GM21528 (cell line): ENCODE measurements around the gene CCDC175.
A peak's percentile ranks its signal among the peaks of the same experiment; 100 is the strongest.

Source experiments
- ATAC-seq: cut with Tn5 transposase; IDR thresholded peaks from one replicate; pipeline ENCODE4 v1.9.1; 2021; ENCODE audit warnings: mild to moderate bottlenecking, moderate library complexity; ENCODE audit not compliant: unreplicated experiment, low FRiP score

CCDC175 gene

GRCh38 chr14:59576332-59577294 is at the start of gene CCDC175:
TSS of gene CCDC175 (minus strand) at chr14:59576812. CDS start at chr14:59576775, 37 bp downstream.
- peak; percentile 98 for ATAC-seq

- no peak for ATAC-seq
These were observed 46.0 kb upstream of the CCDC175 start for GRCh38 chr14:59622631-59623030.

GRCh38 chr14:59619061-59619460 is 42.4 kb upstream of the CCDC175 start:
- ATAC-seq = no peak

DNA sequence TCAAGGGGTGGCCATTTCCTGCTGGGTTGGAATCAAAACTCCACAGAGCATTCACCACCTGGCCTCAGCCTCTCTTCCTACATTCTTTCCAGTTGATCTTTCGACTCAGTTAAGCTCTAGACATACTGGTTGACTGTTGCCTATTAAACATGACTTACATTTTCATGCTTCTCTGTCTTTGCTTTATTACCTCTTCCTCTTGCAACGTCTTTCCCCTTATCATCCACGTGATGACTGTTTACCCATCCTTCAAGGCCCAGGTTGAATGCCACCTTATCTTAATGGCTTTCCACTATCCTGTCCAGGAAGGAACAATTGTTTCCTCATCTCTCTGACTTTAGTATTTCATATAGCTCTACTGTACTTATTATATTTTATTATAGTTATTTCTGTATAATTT is 24.4 kb upstream of the CCDC175 start:
- no peak for ATAC-seq

DNA sequence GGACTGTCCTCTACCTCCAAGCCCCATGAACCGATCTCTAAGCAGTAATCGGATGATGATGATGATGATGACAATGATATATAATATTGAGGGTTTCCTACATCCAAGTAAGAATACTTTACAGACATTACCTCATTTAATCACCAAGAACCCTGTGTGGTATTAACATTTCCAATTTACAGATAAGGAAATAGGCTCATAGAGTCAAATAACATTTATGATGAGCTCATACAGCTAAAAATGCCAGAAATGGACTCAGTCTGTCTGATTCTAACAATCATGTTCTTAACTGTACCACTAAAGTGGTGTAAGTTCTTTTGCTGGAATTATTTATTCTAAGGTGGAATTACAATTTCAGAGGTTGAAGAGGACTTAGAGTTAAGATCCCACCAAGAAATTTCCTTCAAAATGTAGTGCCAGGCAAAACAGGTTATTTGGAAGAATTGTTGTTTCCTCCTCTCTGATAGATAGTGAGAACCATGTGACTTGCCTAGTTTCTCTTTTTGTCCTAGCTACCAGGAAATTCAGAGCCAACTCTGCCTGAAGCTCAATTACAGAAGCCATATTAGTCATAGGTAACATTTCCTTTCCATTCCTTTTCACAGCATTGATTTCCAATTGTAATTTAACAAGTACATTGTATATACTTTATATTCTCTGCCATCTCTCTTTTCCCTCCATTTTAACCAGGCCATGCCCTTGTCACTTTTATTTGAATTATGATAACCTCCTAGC is 23.8 kb upstream of the CCDC175 start:
- no peak for ATAC-seq

DNA sequence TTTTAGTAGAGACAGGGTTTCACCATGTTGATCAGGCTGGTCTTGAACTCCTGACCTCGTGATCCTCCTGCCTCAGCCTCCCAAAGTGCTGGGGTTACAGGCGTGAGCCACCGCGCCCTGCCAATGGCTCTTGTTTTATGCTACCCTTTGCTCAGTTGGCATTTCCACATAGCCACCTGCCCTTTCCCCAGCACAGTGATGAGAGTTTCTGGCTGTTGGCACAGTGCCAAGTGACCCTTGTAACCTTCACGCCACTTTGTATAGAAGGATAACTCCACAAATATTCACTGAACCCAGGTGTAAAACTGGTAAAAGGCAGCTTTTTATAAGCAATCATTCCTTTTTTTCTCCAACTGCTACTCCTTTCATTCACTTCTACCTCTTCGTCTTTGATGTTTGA is 18.5 kb upstream of the CCDC175 start:
- ATAC-seq = no peak

DNA sequence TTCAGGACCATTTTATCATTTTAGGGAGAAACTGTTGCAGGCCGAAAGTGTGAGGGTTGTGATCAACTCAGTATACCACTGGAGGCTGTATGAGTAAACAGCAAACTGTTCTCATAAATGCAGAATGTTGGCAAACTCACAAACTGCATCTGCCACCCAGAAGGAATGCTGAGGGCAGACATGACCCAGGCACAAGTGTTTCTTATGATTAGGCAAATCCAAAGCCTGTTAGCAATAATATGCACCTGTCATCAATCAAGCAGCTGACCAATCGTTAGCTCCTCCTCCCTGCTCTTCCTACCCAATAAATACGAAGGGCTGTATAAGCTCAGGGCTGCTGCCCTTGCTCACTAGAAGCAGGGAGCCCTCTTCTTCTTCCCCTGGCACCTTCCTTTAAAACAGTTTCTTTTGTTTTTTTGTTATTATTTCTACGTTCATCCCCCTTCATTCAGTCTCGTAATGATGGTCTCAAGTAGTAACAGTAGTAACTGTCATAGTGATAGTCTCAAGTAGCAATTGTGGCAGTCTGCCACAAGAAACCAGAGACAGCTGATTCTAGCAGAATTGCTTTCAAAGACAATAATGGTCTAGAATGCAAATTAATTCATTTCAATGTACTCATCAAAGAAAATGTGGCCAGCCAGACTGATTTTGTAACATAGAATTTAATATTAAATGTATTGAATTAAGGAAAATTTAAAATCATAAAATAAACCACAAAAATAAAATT is 15.2 kb upstream of the CCDC175 start:
- no peak for ATAC-seq

DNA sequence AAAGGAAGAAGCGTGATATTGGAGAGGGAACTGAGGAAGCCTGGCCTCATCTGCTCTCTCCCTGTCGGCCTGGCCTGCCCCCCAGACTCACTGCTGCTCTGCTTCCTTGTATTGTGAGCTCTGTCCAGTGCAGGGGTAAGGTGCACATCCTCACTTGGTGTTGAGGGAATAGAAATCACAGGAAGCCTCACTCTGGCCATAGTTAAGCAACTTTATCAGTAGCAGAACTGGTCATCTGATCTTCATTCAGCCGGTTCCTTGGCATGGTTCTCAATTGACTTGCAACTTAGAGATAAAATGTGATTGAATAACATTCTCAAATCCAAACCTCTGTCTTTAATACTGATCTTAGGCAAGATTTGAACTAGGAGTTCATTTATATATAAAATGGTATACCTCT is 11.5 kb upstream of the CCDC175 start:
- no peak for ATAC-seq

DNA sequence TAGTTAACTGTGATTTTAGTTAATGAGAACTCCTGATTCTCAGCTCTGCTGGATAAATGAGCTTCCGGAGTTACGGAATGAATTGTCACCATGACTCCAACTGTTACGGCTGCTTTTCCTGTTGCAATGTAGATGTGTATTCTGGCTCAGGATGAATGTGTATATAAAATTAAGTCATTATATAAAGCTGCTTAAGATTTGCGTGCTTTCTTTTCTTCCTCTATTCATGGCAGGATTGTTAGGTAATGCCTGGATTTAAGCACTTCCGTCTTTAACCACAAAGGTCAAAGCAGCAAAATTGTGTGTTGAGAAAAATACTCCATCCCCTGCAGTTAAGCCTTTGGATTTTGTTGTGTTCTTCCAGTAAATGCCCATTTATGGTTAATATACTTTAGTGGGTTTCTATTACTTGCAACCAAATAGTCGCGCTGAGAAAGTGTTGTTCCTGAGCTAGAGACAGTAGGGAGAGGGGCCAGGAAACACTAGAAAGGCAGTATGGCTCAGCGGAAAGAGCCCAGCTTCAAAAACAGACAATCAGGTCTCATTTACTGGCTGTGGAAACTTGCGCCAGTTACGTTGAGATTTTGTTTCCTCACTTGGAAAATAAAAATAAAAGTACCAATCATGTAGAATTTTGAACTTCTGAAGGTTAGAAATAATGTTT is 9.4 kb upstream of the CCDC175 start:
- no peak for ATAC-seq

DNA sequence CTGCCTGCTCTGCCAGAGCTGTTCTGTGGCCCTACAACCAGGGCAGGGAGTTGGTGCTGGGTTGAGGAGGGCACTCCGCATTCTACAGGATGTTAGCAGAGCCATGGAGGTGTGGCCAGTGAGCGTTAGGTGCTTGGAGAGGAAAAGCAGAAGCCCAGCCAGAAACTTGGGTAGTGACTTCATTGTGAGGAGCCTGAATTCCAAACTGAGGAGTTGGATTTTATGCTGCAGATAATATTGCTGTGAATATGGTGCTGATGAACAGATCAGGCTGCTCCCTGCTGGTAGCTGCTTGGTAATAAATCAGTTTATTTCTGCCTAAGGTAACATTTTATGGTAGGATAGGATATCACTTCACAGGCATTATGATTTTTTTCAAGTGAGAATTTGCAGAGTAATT is 7.1 kb upstream of the CCDC175 start:
- no peak for ATAC-seq

- ATAC-seq = no peak
These were observed 6.4 kb upstream of the CCDC175 start for GRCh38 chr14:59582845-59583509.

DNA sequence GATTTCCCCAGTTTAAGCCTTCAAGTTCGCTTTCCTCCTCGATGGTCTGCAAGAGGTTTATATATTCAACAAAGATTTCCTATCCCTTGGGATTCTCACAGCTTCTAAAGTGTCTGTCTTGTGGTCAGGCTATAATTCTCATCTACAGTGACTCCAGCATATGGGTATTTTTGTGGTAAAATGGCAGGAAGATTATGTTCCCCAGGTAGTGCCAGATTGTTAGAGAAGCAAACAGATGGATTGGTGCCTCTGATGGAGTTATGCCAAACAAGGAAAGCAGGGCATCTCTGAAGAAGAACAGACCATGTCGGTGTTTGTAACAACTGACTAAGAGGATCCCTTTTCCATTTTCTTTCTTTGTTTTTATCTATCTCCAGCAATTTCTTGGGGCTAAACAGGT is 5.5 kb upstream of the CCDC175 start:
- no peak for ATAC-seq

GRCh38 chr14:59580911-59581310 is 4.3 kb upstream of the CCDC175 start:
- ATAC-seq = no peak

GRCh38 chr14:59570122-59570521 is 6.5 kb downstream of the CCDC175 start:
- ATAC-seq = no peak

DNA sequence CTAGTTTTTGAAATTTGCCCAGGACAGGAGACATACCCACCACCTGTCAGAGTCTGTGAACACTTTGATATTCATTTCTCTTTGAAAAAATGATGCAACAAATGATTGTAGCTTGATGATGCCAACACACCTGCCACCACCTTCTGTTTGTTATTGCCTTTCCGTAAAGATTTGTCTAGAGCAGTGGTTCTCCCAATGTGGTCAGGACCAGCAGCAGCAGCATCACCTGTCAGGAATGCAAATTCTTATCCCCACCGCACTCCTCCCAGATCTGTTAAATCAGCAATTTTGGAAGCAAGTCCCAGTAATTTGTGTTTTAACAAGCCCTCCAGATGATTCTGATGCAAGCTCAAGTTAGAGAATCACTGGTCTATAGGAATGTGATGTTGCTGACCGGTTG is 9.9 kb downstream of the CCDC175 start:
- no peak for ATAC-seq

DNA sequence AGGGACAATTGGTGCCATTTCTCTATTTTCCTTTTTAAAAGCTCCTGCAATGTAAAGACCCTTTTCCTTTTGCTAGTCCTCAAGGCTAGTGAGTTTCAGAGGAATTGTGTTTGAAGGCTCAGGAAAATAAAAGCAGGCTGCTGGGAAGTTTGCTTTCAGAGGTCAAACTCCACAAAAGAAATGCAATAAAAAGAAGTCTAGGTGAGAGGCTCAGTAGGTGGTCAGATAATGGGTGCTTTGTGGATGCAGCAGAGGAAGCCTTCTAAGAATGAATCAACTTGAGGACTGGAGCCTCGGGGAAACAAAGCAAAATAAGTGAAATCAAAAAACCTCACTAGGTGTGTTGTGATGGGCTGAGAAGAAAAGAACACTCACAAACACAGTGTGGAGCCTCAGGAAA is 10.3 kb downstream of the CCDC175 start:
- no peak for ATAC-seq

GRCh38 chr14:59565087-59565486 is 11.5 kb downstream of the CCDC175 start:
- no peak for ATAC-seq

DNA sequence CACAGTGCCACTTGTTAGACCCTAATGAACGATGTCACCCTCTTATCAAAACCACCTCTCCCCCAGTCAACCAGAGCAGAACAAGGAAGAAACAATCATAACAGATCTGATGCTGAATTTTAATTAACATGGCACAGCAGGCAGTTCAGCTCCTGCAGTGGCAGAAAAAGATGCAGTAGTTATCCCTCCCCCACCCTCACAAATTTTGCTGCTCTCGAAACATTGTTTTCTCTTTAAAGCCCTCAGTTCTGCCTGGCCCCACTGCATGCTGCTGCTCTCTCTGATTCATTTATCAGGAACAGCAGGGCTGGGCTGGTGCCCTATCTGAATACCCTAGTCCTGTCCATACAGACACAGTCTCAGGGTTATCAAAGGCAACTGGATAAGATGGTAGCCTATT is 12.2 kb downstream of the CCDC175 start:
- no peak for ATAC-seq

GRCh38 chr14:59547310-59547709 is 29.3 kb downstream of the CCDC175 start:
- no peak for ATAC-seq

DNA sequence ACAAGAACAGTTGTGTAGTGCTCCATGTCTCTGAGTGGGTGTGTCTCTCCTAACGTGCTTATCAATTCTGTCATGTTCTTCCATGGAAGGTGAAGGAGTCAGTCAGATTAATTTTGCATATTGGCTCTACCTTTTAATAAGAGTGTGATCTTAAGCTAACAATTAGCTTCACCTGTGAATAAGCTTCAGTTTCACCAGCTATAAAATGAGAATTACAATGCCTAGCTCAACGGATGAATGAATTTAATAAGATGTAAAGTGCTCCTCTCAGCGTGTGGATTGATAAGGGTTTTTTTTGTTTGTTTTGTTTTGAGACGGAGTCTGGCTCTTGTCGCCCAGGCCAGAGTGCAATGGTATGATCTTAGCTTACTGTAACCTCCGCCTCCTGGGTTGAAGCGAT is 32.7 kb downstream of the CCDC175 start:
- ATAC-seq = no peak
